ENCODE measurements around the gene PKN1. TPM values are rescaled to one million over a fixed set of nuclear protein-coding genes. Genes with fewer than 3 reads are reported as not detected.

PKN1 gene
- total and polyA plus RNA-seq, 9 of the 15 experiments (the other 6 are each of a cell fraction or from before 2014, with no cell fraction given), result 0.30 to 228 (median 77.5) TPM

- TF ChIP-seq, protein P1, sequence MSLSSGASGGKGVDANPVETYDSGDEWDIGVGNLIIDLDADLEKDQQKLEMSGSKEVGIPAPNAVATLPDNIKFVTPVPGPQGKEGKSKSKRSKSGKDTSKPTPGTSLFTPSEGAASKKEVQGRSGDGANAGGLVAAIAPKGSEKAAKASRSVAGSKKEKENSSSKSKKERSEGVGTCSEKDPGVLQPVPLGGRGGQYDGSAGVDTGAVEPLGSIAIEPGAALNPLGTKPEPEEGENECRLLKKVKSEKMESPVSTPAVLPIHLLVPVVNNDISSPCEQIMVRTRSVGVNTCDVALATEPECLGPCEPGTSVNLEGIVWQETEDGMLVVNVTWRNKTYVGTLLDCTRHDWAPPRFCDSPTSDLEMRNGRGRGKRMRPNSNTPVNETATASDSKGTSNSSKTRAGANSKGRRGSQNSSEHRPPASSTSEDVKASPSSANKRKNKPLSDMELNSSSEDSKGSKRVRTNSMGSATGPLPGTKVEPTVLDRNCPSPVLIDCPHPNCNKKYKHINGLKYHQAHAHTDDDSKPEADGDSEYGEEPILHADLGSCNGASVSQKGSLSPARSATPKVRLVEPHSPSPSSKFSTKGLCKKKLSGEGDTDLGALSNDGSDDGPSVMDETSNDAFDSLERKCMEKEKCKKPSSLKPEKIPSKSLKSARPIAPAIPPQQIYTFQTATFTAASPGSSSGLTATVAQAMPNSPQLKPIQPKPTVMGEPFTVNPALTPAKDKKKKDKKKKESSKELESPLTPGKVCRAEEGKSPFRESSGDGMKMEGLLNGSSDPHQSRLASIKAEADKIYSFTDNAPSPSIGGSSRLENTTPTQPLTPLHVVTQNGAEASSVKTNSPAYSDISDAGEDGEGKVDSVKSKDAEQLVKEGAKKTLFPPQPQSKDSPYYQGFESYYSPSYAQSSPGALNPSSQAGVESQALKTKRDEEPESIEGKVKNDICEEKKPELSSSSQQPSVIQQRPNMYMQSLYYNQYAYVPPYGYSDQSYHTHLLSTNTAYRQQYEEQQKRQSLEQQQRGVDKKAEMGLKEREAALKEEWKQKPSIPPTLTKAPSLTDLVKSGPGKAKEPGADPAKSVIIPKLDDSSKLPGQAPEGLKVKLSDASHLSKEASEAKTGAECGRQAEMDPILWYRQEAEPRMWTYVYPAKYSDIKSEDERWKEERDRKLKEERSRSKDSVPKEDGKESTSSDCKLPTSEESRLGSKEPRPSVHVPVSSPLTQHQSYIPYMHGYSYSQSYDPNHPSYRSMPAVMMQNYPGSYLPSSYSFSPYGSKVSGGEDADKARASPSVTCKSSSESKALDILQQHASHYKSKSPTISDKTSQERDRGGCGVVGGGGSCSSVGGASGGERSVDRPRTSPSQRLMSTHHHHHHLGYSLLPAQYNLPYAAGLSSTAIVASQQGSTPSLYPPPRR (CRISPR knock-in tag; IDR thresholded peaks at IDR 0.05; ENCODE audit: borderline replicate concordance), result no peak
- TF ChIP-seq YY1 (IDR thresholded peaks at IDR 0.05; ENCODE audit: borderline replicate concordance in 1 of 3, control insufficient read depth in 1 of 3, extremely low read depth in 1 of 3, insufficient read depth in 3 of 3, insufficient read length in 1 of 3, insufficient replicate concordance in 2 of 3, low read depth in 1 of 3, low read length in 2 of 3), result no peak
- TF ChIP-seq ZNF175 (CRISPR knock-in tag; IDR thresholded peaks at IDR 0.05; ENCODE audit: low read depth), result no peak
- no peak for TF ChIP-seq SAFB (IDR thresholded peaks at IDR 0.05; ENCODE audit: borderline replicate concordance, low read depth, low read length)
- TF ChIP-seq CTBP1 (IDR thresholded peaks at IDR 0.05; ENCODE audit: borderline replicate concordance), result 0 out of 2 replicates have a peak, but pooled peaks have one; percentile 40
- peak; percentile 91 for TF ChIP-seq BHLHE40 (IDR thresholded peaks at IDR 0.05; ENCODE audit: low read length)
- TF ChIP-seq RAD21 (CRISPR knock-in tag; conservative IDR thresholded peaks at IDR 0.05 in 1 of 2, IDR thresholded peaks at IDR 0.05 in 1 of 2), result no peak
- no peak for TF ChIP-seq ZKSCAN1 (IDR thresholded peaks at IDR 0.05; ENCODE audit: low read depth, low read length)
- no peak for TF ChIP-seq ZNF121 (CRISPR knock-in tag; conservative IDR thresholded peaks at IDR 0.05)
- TF ChIP-seq ZBTB40 (IDR thresholded peaks at IDR 0.05), result 0 out of 2 replicates have a peak, but pooled peaks have one; percentile 15
- TF ChIP-seq ZBTB40 (CRISPR knock-in tag; IDR thresholded peaks at IDR 0.05), result no peak
Observed at GRCh38 chr19:14433554-14434501, 722 bp downstream of the PKN1 start (continued).
